GM21737 (cell line): ENCODE data around the gene RPS3.

Source experiments
- ATAC-seq: cut with Tn5 transposase; IDR thresholded peaks from one replicate; pipeline ENCODE4 v1.9.1; 2021; ENCODE audit warnings: mild to moderate bottlenecking, moderate library complexity; ENCODE audit not compliant: unreplicated experiment

RPS3 gene

DNA sequence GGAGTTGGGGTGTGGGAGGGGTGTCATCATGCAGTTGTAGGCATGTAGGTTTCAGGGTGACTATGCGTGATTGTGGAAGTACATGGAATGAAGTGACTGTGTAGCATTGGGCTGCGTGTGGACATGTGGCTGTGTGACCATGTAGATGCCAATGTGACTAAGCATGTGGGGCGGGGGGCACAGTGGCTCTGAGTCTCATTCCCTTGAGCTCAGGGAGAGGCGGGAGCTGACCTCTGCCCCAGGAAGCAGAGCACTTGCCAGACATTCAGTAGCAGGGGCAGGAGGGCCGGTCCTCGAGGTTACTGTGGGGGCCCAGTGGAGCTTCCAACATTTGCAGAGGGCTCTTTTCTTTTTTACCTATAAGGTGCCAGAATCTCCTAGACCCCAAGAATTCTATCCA, 34.1 kb downstream of the RPS3 start:
- no peak for ATAC-seq

GRCh38 chr11:75434051-75434450, 34.7 kb downstream of the RPS3 start:
- no peak for ATAC-seq

GRCh38 chr11:75434886-75435570, 35.7 kb downstream of the RPS3 start:
- ATAC-seq, result no peak

GRCh38 chr11:75435571-75435925, 36.2 kb downstream of the RPS3 start:
- ATAC-seq, result no peak

- ATAC-seq, result no peak
These were observed 37.5 kb downstream of the RPS3 start for GRCh38 chr11:75436806-75437205.

DNA sequence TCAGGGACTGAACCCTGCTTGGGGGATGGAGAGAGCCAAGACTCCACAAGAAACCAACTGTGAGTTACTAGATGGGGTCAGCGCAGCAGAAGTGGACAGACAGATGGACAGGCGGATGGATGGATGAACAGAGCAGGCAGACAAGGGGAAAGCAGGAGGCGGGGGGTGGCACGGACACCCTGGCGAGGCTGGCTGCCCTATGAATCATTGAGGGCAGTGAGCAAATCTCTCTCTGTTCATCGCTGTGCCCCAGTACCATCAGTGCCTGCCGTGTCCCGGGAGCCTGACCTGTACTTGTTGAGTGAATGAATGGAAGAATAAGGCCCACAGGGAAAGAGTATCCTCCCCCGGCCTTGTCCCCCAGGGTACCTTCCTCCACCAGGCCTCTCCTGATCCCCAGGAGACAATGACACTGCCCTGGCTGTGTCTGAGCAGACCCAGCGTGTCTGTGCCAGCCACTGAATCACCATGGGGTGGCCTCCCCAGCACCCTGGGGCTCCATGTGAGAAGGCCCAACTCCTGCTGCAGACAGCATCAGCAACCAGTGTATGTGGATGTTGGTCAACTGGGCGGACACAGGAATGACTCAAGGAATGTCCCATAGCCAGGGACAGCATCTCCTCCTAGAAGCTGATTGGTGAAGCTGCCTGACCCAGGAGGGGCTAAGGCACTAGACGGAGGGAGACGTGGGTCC, 38.8 kb downstream of the RPS3 start:
- no peak for ATAC-seq

DNA sequence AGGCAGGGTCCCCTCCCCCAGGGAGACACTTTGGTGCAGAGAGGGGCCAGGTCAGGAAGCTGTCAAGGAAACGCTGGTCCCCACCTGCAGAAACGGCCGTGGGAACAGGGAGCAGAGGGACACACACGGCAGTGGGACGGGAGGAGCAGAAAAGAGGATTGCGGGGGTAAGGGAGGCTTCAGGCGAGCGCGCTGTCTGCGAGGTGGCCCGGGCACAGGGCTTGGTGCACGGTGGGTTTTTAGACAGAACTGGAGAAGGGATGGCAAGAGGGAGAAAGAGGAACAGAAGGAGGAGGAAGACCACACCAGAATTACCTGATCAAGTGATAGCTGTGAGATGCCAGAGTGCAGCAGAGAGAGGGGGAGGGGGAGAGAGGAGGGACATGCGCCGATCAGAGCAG, 39.7 kb downstream of the RPS3 start:
- no peak for ATAC-seq

DNA sequence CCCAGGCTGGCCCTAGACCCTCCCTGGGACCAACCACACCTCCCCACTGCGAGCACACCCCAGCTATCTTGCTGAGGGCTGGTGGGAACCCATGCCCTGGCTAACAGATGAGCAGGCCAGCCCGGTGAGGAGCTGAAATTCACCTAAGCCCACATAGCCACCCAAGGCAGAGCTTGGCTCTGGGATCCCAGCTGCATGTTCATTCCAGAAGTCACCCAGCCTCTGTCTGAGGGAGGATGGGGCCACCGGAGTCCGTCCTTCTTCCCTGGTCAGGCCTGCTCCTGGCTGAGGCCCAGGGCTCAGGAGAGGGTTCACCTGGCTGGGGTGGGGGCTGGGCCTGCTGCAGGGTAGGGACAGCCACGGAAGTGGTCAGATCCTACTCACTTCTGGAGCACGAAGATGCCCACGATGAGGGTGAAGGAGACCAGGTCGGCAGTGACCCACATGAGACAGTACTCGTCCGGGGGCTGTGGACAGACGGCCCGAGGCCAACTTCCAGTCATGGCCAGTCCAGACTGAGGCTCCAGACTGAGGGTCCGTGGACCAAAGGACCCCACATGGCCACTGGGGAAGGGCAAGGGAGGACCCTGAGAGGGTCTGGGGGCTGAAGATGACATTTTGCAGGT, 40.3 kb downstream of the RPS3 start:
- ATAC-seq, result no peak

DNA sequence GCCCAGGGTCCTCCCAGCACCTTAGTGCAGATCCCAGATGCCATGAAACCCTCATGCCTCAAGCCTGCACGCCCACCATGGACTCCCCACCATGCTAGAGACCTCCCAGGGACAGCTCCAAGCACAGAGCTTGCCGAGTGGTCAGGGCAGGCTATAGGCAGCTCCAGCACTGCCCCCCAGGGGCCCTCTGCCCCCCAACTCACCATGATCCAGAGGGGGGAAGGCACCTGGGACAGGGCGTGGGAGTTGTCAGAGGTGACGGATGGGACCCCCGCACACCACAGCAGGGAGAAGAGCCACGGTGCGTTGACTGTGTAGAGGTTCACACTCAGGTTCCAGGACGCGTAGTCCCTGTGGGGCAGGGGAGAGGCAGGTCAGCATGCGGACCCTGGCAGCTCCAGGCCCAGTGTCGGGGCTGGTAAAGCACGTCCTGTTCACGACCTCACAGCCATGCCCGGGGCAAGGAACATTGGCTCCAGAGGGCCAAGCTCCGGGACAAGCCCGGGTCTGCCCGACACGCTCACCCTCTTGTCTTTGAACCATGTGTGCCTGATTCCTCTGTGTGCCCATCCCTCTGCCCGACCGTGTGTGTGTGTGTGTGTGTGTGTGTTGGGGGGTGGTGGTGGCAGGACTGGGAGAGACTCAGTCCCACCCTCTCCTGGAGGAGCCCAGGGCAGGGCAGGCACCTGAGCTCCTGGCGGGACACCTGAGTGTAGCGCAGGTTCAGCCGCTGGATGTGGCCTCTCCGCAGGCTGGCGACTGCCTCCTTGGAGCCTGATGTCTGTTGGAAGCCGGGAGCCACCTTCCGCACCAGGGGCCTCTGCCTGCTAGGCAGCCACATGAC, 41.9 kb downstream of the RPS3 start:
- no peak for ATAC-seq

DNA sequence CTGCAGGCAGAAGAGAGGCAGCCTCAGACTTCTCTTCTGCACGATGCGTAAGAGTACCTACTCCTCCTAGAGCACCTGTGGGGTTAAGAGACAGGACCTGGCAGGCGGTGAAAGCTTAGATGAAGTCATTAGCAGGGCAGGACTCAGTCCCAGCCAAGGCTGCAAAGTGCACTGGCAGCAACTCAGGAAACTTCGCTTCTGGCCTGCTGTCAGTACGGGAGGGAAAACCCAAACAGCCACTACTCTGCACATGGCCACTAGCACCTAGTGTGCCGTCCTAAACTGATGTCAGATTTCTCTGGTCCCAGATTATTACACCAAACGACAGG, 42.5 kb downstream of the RPS3 start:
- ATAC-seq, result no peak

DNA sequence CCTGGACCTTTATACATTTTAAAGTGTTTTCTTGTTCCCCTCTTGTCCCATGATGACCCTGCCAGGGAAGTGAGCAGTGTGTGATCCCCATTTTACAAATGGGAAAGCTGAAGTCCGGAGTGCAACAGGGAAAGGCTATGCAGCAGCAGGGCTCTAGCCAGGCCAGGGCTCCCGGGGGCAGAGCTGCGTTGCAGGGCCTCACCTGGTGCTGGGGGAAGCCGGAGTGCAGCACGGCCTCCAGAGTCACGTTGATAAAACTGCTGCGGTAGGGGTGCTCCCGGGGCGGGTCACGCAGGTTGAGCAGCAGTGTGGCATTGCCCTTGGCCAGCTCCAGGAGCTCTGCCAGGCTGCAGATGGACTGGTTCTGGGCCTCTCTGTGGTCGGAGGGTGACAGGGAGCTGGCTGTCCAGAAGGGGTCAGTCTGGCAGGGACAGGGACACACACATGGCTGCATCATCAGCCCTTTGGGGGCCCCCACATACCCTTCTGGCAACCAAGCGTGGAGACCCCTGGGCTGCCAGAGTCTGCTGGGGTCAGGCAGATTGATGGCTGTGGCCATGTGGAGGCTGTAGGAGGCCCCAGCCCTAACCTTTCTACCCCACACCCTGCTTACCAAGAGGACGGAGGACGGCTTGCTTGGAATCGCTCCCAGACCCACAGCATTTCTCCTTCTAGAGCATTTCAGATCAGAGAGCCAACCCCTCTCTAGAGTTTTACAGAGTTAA, 43.0 kb downstream of the RPS3 start:
- no peak for ATAC-seq

GRCh38 chr11:75443043-75443442, 43.7 kb downstream of the RPS3 start:
- no peak for ATAC-seq

DNA sequence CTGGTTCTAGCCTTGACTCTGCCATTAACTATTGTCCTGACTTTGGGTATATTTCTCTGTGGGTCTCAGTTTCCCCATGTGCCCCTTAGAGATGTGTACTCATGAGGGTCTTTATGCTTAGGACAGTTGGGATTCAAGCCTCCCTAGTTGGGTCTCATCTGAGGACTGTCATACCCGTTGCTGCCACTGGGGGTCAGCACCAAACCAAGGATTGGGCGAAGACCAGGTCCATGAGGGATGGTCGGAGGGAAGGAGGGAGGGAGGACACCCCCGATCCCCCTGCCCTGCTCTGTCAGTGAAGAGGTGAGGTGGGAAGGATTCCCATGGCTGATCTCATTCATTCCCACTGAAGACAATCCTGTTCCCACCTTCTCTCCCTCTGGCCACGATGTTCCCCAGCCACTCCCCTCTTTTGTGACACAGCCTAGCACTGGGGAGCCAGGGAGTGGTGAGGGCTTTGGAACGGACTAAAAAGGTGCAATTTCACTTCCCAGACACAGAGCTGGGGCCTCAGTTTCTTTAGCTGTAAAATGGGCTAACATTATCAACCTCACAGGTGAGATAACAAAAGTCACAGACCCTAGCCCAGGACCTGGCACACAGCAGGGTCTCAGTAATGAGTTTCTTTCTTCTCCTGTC, 46.1 kb downstream of the RPS3 start:
- no peak for ATAC-seq

GRCh38 chr11:75447415-75447814, 48.1 kb downstream of the RPS3 start:
- no peak for ATAC-seq

DNA sequence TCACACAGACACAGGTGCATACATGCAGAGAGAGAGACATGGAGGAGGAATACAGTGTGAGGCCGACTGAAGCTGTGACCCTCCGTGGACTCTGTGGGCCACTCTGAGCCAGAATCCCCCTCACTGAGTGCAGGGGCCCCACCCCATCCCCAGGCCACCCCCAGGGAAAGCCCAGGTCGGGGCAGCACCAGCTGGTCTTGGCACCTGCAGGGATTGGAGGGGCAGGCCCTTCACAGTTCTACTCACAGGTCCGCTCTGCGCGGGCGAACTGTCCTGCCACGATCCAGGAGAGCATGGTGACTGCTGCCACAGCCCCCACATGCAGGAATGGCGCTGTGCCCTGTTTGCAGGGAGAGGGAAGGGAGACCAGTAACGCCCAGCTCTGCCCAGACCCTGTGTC, 50.0 kb downstream of the RPS3 start:
- ATAC-seq, result no peak

GRCh38 chr11:75449776-75450175, 50.5 kb downstream of the RPS3 start:
- no peak for ATAC-seq

DNA sequence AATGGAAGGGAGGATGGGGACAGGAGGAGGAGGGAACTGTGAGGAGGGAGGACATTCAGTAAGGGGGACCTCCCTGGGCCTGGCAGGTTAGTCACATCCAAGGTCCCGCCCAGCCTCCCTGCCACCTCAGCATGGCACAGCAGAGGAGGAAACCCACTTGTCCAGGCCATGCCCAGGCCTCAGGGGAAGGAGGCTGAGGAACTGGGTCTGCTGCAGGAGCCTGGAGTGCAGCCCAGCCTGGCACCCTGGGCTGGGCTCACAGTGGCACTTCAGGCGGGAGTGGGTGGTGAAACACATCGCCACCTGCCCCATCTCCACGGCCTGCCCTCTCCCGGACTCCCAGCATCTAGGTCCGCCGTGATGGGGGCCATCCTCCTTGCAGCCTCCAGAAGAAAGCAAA, 50.9 kb downstream of the RPS3 start:
- ATAC-seq, result no peak

DNA sequence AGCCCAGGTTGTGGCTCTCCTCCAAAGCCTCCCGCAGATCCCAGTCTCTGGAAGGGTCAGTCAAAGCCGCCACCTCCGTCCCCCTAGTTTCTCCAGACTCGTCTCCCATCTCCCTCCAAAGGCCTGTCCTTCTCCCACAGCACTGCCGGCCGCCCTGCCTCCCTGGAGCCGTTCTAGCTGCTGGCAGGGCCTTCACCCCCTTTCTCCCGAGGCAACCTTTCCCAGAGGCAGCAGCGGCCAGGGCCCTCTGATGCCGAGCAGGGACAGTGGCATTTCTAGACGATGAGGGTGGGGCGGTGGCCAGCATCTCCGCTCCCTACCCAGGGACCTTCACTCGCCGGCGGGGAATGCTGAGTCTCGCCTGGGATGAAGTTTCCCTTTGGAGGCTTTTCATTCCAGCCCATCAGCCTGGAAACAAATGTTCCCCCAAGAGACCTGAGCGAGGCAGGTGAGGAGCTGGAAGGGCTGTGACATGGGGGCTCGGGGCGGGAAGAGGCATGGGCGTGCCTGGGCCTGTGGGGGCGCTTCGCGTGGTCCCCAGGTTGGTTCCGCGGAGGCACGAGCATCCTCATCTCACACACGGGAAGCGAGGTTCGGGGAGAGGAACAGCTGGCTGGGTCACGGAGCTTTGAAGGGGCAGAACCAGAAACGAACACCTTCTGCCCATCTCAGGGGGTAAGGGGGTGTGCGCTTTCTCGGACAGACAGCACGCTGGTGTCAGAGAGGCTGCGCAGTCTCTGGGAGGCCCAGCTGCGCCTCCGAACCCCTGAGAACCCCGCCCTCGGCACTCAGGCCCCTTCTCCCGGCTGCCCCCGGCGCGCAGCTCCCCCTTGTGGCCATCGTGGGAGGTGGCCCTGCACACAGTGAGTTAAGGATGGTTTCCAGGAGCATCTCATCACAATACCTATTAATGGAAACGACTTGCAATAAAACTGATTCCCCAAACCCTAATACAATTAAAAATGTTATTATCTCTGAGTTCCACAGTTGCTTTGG, 51.8 kb downstream of the RPS3 start:
- ATAC-seq, result no peak

DNA sequence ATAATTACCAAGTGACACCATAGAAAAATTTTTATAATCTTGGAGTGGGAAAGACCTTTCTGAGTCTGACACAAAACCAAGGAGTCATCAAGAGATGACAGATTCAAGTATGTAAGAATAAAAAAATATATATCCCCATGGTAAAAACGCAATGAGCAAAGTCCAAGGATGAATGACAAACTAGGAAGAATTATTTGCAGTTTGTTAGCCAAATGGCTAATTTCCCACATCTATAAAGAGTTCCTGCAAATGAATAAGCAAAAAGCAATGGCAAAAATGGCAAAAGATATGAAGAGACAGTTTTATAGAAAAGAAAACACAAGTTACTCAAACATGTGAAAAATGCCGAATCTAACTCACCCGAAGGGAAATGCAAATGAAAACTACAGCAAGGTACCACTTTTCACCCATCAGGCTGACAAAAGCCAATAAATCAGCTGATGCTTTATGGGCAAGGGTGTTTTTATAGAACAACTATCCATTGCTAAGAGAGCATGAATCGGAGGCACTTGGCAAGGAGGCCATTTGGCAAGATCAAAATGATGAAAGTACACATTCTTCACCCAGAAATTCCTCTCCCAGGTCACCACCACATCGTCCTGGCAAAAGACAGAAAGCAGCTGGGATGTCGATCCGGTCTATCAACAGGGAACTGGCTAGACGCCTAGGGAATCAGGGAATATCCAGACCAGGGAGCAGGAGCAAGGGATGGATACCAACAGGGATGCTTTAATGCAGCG, 54.8 kb downstream of the RPS3 start:
- ATAC-seq, result no peak
